Measurements from ENCODE around the gene ABCF2.

The ABCF2 gene

DNA sequence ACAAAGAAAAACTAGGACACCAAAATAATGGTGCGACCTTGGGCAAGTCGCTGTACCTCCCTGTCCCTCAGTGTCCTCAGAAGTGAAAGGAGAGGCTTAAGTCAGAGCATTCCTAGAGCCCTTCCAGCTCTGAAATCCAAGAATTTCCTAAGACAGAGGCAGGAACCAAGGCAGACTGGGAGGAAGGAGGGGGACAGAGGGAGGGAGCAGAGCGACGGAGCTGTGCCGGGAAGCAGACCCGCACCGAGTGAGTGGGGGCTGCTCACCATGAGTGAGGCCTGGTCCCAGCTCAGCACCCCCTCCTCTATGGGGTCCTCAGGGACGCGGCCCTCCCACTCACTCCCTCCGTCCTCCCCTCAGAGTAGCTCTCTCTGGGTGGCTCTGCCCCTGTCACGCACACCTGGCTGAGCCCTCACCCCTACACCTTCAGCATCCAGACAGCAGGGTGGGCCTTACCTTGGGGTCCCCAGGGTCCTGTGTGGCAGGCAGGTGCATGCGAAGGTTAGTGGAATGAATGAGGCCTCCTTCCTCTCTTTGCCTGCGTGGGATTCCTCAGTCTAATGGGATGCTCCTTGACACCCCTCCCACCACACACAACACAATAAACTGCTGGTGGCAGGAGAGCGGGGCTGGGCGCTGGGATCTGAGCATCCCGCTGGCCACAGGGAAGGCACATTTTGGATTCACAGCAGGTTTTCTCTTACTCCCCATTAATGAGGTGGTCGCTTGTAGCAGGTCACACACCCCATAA is 26.1 kb upstream of the ABCF2 start:
- DNase-seq (ENCODE audit: low read depth, low spot score) = no peak

DNA sequence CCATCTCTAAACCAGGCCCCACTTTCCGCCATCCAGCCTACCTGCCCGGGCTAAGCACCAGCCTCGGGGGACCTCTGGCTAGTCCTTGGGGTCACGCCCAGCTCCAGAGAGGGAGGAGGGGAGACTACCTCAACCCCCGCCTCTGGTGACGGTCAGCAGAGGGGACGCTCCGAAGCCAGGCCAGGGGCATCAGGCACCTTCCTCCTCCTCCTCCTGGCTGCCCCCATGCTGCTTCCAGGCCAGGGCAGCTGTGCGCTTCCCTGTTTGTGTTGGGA is 25.5 kb upstream of the ABCF2 start:
- DNase-seq (ENCODE audit: low read depth, low spot score) = no peak

DNA sequence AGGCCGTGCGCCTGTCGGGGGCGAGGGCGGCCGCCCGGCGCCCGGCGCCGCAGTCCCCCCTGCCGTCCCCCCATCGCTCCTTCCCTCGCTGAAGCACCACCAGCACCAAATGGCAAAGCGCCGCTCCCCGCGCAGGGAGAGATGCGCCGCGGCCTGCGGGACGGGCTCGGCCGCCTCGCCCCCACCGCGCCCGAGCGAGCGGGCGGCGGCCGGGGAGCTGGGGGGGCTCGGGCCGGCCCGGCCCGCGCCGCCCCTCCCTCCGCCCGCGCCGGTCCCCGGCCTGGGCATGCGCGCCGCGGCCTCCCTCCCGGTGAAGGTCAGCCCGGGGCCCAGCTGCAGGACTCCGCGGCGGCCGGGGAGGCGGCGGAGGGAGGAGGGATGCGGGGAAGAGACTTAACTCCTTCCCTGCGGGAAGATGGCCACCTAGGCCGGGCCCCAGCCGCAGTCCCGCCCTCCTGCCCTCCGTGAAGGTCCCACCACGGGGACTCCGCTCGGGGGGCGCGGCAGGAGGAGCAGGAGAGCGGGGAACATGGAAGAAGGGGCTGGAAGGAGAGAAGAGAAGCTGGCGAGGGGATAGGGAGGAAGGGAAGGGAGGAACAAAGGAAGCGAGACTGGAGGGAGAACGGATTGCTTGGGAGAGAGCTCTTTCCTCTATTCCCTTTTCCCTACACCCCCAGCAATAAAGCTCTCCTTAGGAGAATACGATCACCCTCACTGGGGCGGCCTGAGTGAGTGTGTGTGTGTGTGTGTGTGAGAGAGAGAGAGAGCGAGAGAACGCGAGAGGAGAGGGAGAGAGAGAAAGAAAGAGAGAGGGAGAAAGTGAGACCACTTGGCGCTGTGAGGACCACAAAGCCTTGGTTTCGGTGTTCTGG is 24.9 kb upstream of the ABCF2 start:
- no peak for DNase-seq (ENCODE audit: low read depth, low spot score)

DNA sequence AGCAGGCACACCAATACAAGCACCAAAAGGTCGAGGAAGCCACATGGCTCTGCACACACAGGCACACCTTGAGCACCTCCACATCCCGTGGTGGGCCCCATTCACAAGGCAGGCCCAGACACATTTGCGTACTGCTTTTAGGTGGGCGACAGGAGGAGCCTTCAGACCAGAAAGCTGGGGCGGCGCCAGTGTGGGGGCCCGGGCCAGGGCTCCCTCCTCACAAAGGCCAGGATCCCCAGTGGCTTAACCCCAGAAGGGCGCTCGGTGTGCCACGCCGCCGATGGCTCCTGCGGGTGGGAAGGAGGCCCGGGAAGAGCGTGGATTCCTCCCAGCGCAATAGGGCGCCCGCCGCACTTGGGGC is 24.3 kb upstream of the ABCF2 start:
- no peak for DNase-seq (ENCODE audit: low read depth, low spot score)

DNA sequence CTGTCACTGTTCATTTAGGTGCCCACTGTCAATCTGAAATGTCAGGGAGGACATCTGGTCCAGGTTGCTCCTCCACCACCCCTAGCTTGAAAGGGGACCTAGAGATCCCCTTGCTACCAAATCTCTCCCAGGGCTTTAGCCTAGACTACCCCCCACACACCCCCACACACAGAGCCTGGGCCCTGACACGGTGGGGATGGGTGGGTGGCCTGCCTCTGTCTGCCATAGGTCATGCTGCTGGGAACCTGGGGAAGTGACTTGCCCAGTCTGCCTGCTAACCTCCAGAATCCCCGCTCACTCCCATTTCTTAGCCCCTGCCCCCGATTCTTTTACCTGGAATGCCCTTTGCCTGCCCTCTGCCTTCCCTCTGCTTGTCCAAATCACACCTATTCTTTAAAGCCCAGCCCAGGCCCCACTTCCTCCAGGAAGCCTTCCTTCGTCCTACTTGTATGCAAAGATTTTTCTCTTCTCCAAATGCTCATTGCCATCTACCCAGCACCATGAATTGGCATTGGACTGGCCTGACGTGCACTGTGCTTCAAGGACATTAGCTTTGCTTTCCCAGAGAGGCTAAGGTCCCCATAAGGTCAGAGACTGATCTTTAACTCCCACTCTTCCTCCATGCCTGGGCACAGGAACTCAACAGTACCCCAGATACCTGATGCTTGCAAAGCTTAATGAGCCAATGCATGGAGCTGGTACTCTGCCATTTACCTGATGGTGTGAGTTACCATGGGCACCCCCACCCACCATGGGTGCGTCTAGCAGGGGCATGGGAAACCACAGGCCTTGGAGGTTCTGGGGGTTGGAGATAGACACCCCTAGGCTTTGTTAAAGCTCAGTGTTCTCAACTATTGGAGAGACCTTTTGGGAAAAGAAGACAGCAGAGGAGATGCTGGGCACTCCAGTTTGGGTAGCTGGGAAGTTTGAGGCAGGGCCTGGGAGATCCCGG is 23.5 kb upstream of the ABCF2 start:
- DNase-seq (ENCODE audit: low read depth, low spot score) = no peak

DNA sequence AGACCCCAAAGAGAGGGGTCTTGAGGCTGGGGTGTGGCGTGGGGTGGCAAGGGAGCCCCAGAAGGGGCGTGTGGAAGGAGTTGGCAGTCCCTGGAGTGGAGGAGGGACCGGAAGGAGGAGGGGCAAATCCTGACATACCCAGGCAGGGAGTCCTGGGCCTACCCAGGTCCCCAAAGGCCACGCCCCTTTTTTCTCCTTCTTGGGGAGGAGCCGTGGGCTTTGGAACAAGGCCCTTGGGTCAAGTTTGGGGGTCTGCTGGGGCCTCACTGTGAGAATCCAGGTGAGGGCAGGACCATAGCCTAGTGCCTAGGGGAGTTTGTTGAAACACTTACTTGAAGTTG is 22.7 kb upstream of the ABCF2 start:
- DNase-seq (ENCODE audit: low read depth, low spot score) = no peak

DNA sequence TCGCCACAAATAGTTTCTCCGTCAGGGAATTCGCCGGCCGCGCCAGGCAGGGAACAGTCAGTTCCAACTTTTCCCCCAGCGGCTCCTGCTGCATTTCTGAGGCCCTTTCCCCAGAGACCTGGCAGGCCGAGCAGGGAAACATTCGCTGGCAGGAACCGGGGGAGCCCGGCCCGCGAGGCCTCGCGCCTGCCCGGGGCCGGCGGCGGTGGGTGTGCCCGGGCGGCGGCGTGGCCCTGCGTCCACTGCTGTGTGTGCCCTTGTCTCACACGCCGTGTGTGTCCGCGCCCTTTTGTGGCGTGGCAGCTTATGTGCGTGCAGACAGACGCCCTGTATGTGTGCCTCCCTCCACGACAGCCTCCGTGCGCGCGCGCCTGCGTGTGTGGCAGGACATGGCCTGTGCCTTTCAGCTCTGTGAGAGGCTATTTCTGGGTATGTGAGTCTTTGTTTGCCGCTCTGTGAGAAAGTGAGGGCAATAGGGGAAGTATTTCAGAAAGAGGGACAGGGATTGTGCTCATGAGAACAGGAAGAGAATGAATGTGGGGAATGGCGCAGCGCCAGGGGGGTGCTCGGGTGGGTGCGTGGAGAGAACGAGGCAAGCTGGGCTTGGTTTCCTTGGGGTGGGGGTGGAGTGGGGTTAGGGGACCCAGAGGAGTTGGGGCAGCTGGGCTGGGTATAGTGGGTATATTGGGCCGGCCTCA is 22.2 kb upstream of the ABCF2 start:
- DNase-seq (ENCODE audit: low read depth, low spot score) = no peak

DNA sequence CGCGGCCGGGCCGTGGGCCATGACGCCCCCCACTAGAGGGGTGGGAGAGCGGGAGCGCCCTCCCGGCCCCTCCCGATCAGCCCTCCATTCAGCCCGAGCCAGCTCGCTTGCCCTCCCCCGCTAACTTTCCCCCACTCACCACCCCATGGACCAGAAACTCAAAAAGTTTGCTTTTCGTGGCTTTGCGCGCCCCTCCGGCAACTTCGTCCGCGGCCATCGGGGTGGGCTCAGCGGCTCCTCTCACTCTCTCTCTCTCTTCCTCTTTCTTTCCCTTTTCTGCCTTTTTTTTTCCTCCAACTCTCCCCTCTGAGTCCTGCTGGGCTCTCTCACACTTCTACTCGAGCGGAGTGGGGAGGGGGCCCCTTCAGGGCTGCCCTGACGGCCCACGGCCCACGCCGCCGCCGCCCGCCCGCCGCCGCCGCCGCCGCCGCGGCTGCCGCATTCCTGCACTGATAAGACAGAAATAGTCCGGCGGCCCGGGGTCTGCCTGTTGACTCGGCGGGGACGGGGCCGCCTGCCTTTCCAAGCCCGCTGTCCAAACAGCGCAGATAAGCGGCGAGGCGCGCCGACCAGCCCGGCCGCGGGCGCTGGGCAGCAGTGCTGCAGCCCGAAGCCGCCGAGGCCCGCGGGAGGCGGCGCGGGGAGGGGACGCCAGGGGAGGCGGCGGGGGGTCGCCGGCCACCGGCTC is 21.5 kb upstream of the ABCF2 start, which contains the start of gene SMARCD3:
TSS of gene SMARCD3 (minus strand) at position 349 of the 688 bp plus-strand sequence. CDS start at position 217, 132 bp downstream.
- DNase-seq (ENCODE audit: low read depth, low spot score) = no peak

DNA sequence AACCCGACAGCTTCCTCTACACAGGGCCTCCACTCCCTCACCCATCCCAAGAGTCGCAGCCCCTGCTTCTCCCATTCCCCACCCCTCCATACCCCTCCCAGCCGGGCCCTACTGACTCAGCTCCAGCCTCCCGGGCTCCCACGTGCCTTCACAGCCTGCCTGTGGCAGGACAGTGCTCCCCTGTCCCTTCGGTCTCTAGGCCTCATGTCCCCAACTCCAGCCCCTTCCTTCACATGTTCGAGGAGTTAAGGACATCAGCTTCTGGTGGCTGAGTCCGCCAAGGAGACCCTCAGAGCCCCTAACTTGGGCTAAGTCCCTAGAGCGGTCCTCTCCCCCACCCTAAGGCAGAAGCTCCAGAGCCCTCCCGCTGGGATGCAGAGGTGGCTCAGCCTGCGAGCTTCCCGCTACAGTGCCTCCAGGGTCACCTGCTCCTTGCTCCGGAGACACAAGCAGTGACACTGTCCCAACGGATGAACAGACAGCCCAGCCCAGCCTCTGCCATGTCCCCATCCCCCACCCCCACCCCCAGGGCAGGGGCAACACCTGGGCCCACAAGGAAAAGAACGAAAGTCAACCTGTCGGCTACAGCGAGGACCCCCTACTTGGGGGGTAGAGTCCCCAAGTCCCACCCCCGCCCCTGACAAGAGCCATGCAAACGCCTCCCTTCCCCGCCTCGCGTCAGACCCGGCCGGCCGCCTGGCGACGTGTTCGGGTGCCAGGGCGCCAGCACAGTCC is 20.8 kb upstream of the ABCF2 start:
- no peak for DNase-seq (ENCODE audit: low read depth, low spot score)

DNA sequence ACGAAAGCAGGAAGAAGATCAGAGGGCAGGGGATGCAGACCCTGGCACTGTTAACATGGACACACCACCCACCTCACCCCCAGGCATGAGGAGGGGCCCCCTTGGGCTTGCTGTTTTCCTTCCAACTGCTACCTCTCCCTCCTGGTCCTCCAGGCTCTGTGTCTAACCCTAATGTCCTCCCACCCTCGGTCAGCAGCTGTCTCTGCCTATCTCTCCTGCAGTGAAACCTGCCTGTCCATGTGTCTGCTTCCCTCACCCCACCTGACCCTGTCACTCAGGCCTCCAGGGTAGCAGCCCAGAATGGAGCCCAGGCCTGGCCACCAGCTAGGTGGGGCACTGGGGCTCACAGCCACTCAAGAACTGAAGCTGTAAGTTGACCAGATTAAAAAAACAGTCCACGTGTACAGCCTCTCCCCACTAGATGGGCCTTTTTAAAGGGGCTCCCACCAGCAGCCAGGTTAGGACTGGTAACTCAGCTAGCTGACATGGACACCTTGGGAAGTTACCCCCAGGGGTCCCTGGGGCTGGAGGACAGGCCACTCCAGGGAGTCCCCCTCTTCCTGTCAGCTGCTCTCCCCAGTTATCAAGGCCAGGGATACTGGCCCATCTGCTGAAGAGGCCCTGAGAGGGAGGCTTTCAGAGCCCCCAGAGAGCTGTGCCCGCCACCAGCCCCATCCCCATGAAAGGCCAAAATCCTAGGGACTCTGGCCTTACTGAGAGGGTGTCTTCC is 20.0 kb upstream of the ABCF2 start:
- DNase-seq (ENCODE audit: low read depth, low spot score) = no peak

DNA sequence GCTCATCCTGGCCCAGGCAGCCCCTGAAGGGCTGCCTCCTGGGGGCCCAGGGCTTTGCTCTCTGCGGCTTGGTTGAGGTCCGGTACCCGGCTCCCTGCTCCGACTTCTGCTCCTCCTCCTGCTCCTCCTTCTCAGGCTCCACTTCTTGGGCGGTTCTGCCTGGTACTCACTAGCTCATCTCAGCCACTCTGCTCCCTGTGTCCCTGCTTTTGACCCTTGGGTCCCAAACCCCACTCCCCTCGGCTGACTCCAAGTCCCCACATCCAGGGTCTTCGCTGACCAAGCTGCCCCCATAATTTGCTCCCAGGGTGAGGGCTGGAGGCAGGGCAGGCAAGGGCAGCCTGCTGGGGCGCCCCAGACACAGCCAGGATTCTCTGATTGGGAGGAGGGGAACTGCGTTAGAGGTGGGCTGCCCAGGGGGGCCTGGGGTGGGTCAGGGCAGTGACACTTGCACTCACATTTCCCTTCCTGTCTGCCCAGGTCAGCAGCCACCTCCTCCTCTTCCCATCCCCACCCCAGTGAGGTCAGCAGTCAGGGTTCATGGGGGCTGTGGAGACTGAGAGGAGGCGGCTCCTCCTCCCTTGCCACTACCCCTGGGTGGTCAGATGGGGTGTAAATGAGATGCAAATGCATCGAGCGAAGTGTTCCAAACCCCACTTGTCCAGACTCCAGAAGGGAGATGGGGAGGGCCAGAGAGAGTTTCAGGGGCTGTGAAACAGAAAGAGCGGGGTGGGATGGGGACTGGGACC is 19.3 kb upstream of the ABCF2 start:
- DNase-seq (ENCODE audit: low read depth, low spot score) = no peak

DNA sequence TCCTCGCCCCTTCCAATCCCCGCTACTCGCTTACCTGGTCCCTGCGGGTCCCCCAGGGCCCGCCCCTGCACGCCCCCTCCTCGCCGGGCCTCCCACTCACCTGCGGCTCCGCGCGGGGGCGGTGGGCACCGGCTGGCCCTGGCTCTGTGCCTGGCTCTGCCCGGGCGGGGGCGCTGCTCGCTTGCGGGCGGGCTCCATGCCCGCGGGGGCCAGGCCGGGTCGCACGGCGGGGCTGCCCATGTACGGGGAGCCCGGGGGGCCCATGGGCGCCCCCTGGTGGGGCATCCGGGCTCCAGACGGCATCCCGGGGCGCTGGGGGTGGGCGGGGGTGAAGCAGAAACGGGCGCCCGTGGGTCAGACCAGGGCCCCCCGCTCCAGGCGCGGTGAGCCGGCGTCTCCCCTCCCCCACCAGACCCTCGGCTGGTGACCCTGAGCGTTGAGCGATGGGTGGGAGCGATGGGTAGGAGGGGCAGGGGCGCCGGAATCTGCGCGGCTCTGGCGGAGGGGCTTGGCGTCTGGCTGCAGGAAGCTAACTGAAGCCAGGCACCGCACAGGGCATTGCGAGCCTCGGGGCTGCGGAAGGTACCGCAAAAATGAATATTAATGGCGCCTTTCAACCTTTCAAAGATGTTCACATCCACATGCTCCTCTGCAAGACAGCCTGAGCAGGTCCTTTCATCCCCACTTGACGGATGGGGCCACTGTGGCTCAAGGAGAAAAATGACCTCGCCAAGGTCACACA is 18.5 kb upstream of the ABCF2 start:
- DNase-seq (ENCODE audit: low read depth, low spot score) = no peak

DNA sequence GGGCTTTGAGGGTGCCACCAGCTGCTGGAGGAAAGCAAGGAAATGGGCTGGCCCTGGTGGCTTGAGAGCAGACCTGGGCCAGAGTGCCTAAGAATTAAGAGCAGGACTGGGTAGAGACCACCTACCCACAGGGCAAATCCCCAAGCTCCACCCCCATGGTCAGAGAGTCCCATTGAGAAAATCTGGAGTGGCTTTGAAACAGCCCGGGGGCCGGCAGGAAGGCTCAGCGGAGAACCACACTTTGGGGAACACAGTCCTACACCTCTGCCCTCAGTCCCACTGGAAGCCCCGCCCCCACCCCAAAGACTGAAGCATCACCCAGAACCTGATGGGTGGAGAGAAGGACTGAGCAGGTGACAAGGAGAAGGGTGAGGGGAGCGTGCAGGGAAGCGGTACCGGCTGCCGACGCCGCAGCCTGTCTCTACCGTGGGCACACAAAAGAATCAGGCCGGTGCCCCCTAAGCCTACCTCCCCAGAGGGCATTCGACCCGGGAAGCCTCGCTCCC is 17.9 kb upstream of the ABCF2 start:
- no peak for DNase-seq (ENCODE audit: low read depth, low spot score)

DNA sequence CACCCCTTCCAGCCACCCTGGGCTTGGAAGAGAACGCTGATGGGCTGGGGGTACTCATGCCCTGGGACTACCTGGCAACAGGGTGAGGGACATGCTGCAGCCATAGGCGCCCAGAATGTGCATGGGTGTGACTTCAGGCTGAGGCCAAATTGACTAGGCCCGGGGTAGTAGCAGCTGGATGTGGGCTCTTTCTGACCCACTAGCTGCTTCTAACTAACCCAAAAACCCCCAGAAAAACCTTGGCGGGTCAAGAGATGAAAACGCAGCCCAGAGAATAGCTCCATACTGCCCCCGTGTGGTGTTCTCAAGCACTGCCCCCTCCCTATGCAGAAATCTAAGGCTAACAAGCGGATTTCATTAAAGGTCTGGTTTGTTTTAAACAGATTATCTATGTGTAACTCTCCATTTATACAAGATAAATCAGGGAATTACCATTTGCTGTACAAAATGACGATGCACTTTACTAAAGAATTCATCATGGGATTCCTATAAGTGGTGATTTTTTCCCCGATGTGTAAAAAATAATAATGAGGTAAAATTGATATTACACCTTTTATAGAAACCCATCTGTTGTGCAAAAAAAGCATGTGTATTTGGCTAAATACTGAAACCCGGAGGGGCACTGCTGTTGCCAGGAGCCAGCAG is 17.3 kb upstream of the ABCF2 start:
- DNase-seq (ENCODE audit: low read depth, low spot score) = no peak

DNA sequence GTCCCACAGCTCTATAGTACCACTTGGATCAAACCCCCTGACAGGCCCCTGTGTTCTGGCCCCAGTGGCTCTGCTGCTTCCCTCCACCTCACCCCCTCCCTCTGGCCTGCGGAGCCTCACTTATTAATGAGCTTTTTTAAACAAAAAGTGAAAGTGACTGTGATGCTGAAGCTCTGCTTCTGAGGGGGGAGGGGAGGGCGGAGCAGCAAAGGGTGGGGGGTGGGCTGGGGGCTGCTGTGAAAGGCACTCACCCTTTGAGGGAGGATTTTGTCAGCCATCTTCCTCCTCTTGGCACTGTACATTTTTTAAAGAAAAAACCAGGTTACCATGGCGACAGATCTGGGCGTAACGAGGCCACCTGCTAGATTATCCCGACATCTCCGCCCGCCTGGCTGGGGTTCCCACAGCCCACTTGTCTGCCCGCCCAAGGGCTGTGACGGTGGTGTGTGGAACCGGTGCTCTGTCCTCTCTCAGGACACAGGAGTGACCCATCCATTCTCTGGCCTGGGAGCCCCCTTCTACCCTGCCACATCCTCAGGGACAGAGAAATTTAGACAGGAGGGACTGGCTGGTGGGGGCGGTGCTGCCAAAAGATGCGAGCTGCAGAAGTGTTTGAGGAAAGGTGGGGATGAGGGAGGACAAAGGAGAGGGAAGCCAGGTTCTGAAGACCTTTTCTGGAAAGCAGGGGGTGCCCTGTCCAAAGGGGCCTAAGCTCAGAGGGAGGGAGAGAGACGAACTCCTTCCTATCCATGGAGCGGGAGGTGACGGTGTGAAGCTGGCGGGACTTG is 16.6 kb upstream of the ABCF2 start:
- DNase-seq (ENCODE audit: low read depth, low spot score) = no peak

DNA sequence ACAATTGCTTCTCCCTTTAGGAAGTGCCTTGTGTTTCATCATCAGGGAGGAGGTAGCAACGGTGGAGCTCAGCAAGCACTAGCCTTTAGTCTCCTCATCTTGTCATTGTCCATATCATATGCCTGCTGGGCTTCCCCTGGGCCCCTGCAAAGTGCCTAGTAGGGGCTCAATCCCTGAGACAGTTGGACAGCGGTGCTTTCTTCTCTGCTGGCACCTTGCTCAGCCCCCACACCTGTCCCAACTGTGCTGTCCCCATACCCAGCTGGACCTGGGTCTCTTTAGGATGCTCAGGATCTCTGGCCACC is 16.0 kb upstream of the ABCF2 start:
- DNase-seq (ENCODE audit: low read depth, low spot score) = no peak
